Retinal pigment epithelial cell (primary cell): ENCODE results near the gene DOCK10.
A peak's percentile ranks its signal among the peaks of the same experiment; 100 is the strongest.

Source experiments
- DNase-seq: peaks from one replicate; pipeline ENCODE4 v3.0.0-alpha.2; 2010; ENCODE audit warnings: low read depth
- H3K4me3 ChIP-seq: 2 replicates; pipeline ENCODE4 v1.5.1; 2011; ENCODE audit warnings: mild to moderate bottlenecking, low read length, control low read depth, moderate library complexity
- TF ChIP-seq, protein P1 (sequence below): conservative IDR thresholded peaks from 2 replicates; pipeline ENCODE4 v1.5.1; 2011; ENCODE audit warnings: low read depth, low read length, control low read depth, inconsistent platforms

Gene DOCK10

GRCh38 chr2:224832207-224832606 is 210.1 kb downstream of the DOCK10 start:
- TF ChIP-seq, protein P1, sequence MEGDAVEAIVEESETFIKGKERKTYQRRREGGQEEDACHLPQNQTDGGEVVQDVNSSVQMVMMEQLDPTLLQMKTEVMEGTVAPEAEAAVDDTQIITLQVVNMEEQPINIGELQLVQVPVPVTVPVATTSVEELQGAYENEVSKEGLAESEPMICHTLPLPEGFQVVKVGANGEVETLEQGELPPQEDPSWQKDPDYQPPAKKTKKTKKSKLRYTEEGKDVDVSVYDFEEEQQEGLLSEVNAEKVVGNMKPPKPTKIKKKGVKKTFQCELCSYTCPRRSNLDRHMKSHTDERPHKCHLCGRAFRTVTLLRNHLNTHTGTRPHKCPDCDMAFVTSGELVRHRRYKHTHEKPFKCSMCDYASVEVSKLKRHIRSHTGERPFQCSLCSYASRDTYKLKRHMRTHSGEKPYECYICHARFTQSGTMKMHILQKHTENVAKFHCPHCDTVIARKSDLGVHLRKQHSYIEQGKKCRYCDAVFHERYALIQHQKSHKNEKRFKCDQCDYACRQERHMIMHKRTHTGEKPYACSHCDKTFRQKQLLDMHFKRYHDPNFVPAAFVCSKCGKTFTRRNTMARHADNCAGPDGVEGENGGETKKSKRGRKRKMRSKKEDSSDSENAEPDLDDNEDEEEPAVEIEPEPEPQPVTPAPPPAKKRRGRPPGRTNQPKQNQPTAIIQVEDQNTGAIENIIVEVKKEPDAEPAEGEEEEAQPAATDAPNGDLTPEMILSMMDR, result no peak
- H3K4me3 ChIP-seq, result no peak overlapping the region
- DNase-seq, result no peak

DNA sequence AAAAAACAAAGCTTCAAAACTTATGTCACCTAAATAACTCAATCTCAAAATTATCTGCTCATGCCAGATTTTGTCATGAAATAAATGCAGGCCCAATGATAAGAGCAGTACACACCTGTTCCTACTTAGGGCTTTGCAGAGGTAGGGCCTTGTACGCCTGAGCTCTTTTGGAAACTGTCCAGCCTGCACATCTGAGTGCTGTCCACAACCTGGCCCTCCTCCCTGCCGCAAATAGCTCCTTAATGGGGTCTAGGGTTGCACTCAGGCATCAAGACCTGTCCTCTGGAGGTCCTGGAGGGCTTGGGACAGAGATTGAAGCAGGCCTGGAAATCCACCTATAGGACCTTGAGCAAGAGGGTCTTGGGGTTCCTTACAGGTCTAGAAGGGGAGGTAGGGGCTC is 210.7 kb downstream of the DOCK10 start:
- TF ChIP-seq, protein P1, result no peak
- H3K4me3 ChIP-seq, result no peak overlapping the region
- no peak for DNase-seq

DNA sequence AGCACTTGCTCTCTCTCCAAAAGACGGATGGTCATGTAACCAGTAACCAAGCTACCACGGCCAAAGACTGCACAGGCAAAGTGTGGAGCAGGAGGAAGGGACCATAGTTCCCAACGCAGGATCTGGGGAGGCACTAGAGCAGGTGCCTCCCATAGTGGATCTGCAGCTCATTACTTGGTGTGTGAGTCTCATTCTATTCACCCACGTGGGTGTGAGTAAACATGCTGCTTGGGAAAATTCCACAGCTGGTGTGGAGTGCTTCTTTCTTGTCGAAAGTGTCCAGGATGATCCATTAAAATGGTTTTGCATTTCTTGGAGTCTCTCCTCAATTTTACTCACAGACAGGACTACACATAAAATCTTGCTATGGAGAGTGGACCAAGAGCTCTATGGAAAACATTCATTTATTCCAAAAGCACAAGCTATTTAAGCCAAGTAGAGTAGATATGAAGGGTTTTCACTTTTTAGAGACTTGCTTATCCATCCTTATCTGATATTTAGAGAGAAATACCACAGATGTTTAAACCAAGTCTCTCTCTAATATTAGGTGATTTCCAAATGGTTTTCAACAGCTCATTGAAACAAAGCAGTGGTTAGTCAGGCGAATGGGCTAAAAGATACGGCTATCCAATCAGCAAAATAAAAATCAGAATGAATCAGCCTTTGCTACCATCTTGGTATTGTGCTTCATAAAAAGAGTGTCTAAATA is 221.8 kb downstream of the DOCK10 start:
- no peak overlapping the region for H3K4me3 ChIP-seq
- DNase-seq, result no peak
- TF ChIP-seq, protein P1, result no peak

DNA sequence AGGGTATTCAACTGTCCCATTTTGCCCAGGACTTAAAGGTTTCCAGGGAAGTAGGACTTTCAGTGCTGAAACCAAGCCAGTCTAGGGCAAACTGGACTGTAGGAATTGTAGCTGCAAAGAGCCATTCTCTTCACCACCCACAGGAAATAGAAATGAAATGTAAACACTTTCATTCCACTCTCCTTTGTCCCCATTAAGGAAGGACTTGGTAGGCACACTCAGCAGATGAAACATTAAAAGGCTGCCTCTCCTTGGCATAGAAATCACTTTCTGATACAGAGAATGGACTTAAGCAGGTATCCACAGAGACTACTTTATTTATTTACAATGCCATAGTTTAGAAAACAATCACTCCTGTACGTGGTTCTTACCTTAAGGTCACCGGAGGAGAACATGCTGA is 223.2 kb downstream of the DOCK10 start:
- H3K4me3 ChIP-seq, result no peak overlapping the region
- TF ChIP-seq, protein P1, result no peak
- DNase-seq, result no peak

- no peak overlapping the region for H3K4me3 ChIP-seq
- no peak for DNase-seq
- TF ChIP-seq, protein P1, result no peak
These were observed 224.6 kb downstream of the DOCK10 start for GRCh38 chr2:224817676-224818075.

DNA sequence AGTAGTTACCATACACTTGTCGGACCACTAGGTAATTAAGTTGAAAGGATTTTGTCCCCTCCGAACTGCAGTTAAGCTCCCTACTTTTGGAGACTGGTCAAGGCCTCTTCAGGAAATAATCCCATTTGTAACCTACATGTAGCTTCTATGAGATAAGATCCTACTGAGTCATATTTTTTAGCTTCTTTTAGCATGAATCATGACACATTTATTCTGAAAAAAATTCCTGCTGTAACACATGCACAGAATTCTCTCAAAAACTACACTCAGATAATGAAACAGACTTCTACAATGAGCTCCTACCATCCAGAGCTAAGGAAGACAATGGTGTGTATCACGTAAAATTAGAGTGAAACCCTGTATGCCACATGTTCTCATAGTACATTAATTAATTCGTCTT is 225.5 kb downstream of the DOCK10 start:
- TF ChIP-seq, protein P1, result no peak
- H3K4me3 ChIP-seq, result no peak overlapping the region
- peak; percentile 85 for DNase-seq

GRCh38 chr2:224813578-224813977 is 228.7 kb downstream of the DOCK10 start:
- no peak for DNase-seq

More at GRCh38 chr2:224813578-224813977, 228.7 kb downstream of the DOCK10 start:
- TF ChIP-seq, protein P1, result no peak
- H3K4me3 ChIP-seq, result no peak overlapping the region
